Heart left ventricle (tissue), 16 donors: ENCODE measurements around the gene GPR32. TPM values are rescaled to one million over a fixed set of nuclear protein-coding genes. Genes with fewer than 3 reads are reported as not detected.

Experiments used
- ATAC-seq, 4 donors: fragments of 200-7000 bp; cut with Tn5 transposase; one replicate each; pipeline ENCODE4 v1.9.1; 2020 to 2022; ENCODE audit warnings: moderate library complexity in 4 of 4, mild to moderate bottlenecking in 3 of 4, moderate number of reproducible peaks in 1 of 4
- DNase-seq, 5 donors: peaks; one replicate each; pipeline ENCODE4 v3.0.0-alpha.2; 2020
- H3K27ac ChIP-seq, 12 donors: fragments of 200-600 bp; sonication (generic) in 4 of 12; one replicate each; pipeline versions ENCODE4 v1.5.0 to v1.8.0; 2016 to 2022; ENCODE audit warnings: mild to moderate bottlenecking in 2 of 12
- H3K27me3 ChIP-seq, 9 donors: fragments of 200-600 bp; sonication (generic) in 2 of 9; one replicate each; pipeline versions ENCODE4 v1.5.1 to v1.8.0; 2016 to 2022; ENCODE audit warnings: mild to moderate bottlenecking in 3 of 9
- H3K36me3 ChIP-seq, 9 donors: fragments of 200-600 bp; sonication (generic) in 2 of 9; one replicate each; pipeline versions ENCODE4 v1.5.0 to v1.8.0; 2018 to 2022; ENCODE audit warnings: mild to moderate bottlenecking in 2 of 9
- H3K4me1 ChIP-seq, 12 donors: fragments of 200-600 bp; sonication (generic) in 4 of 12; one replicate each; pipeline versions ENCODE4 v1.5.0 to v1.8.0; 2016 to 2022; ENCODE audit warnings: mild to moderate bottlenecking in 3 of 12
- H3K4me3 ChIP-seq, 12 donors: fragments of 200-600 bp; sonication (generic) in 4 of 12; one replicate each; pipeline versions ENCODE4 v1.5.0 to v1.8.0; 2017 to 2022; ENCODE audit warnings: mild to moderate bottlenecking in 9 of 12, moderate library complexity in 4 of 12
- H3K9me3 ChIP-seq, 12 donors: fragments of 200-600 bp; sonication (generic) in 4 of 12; one replicate each; pipeline versions ENCODE4 v1.5.0 to v1.8.0; 2016 to 2022; ENCODE audit warnings: mild to moderate bottlenecking in 1 of 12
- POLR2A ChIP-seq, 2 donors: fragments of 450-650 bp; IDR thresholded peaks; one replicate each; pipeline ENCODE4 v1.6.1; 2017; ENCODE audit warnings: antibody characterized with exemption in 2 of 2, mild to moderate bottlenecking in 2 of 2, moderate library complexity in 2 of 2
- WGBS, 4 donors: extraction: QIAGEN DNeasy Blood & Tissue Kit in 2 of 4; methylation state at CpG; one replicate each; pipeline versions ENCODE4 v1.1.5 to v1.1.7; 2013 to 2018; 5-methylcytosine and 5-hydroxymethylcytosine counted together
- intact Hi-C, 10 donors: fragments of 100-400 bp; cut with DNase I; formaldehyde crosslinking; loops; one replicate each; pipeline versions ENCODE4 v1.11.1 to v1.14.2; 2022
- polyA plus RNA-seq, 2 donors: library from polyadenylated mRNA; stranded (reverse); fragments of 200-250 nt; gene quantifications; one replicate each; pipeline ENCODE4 v1.2.3, GENCODE V29; 2013
- total RNA-seq, 9 donors: library from RNA; depleted of rRNA in 2 of 9; stranded (reverse); fragments of >200 nt in 2 of 9; fragmentation: NEBNext Ultra II Directional in 3 of 9; extraction: Animal tissue kit (Norgen Biotek cat#: 25700) in 3 of 9; gene quantifications; one replicate each; pipeline versions ENCODE4 v1.1.0 to v1.2.4, GENCODE V29; 2016 to 2023
- TF ChIP-seq, protein P1 (sequence below), 12 donors: fragments of 200-600 bp; sonication (generic) in 4 of 12; IDR thresholded peaks; one replicate each; pipeline versions ENCODE4 v1.5.0 to v1.8.0; 2018 to 2022; ENCODE audit warnings: antibody characterized with exemption in 12 of 12, mild to moderate bottlenecking in 5 of 12
- donor health status: ischemic (EF 13 %, LVEDD 7.1; RV severe dilation, severe dysfunction).
- donor health status: healthy with polysubstance abuse.
- donor health status: DM: no; HTN: yes; CAD: no.
- donor health status: DM: no; HTN: no; CAD: no.
- donor health status: ischemic (EF 25% LVEDD 6.9; RV normal size, moderate dysfunction).
- donor health status: ischemic (EF 25% LVEDD 5.7; RV mildly dilated, moderate dysfunction).
- donor health status: healthy.
- donor health status: DM: yes; HTN: yes; CAD: no.
- donor health status: ischemic (EF 35%, LVEDD 5.7; RV mildly dilated, moderate dysfunction).
- donor health status: nonischemic (EF 11% LVEDD 7.7; RV severe dilation, severe dysfunction).
- donor health status: DM: yes; HTN: yes; CAD: no.
- donor health status: PGD.
- donor health status: ischemic (EF 29% LVEDD 5.4; RV normal size, mild dysfunction).
- donor health status: nonischemic (EF 23%, LVEDD 6.1; RV moderate dilation, normal function).

GPR32 gene
- total and polyA plus RNA-seq, 11 donors = not detected

DNA sequence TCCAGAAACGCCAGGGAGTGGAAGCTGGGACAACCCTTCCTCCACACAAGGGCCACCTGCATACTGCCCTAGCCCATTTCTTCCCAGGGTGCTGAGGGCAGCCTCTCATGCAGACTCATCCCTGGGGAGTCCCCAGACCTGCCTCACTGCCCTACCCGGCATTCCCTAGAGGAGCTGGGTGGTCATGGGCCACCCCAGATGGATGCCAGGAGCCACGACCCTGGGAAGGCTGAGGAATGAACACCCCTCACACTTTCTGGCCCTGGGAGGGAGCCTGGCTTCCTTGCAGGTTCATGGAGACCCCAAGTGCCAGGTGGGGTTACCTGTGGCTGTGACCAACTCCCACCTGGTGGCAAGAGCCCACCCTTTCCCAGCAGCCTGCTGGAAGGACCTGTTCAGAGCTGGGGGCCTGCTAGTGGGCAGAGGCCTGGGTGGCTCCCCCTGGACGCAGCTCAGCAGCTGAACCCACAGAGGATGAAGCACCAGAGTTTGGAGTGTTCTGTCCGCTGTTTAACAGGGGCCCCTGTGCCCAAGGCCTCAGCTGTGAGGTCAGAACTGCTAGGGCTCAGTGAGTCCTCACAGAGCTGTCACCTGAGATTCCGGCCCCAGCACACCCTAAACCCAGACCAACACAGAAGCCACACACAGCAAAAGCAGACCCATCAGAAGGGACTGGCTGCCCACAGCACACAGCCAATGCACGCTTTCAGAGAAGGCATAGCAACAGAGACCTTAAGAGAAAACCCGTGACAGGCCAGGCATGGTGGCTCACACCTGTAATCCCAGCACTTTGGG, 26.6 kb downstream of the GPR32 start:
- no peak for TF ChIP-seq POLR2A (IDR thresholded peaks at IDR 0.05)
- TF ChIP-seq, protein P1, sequence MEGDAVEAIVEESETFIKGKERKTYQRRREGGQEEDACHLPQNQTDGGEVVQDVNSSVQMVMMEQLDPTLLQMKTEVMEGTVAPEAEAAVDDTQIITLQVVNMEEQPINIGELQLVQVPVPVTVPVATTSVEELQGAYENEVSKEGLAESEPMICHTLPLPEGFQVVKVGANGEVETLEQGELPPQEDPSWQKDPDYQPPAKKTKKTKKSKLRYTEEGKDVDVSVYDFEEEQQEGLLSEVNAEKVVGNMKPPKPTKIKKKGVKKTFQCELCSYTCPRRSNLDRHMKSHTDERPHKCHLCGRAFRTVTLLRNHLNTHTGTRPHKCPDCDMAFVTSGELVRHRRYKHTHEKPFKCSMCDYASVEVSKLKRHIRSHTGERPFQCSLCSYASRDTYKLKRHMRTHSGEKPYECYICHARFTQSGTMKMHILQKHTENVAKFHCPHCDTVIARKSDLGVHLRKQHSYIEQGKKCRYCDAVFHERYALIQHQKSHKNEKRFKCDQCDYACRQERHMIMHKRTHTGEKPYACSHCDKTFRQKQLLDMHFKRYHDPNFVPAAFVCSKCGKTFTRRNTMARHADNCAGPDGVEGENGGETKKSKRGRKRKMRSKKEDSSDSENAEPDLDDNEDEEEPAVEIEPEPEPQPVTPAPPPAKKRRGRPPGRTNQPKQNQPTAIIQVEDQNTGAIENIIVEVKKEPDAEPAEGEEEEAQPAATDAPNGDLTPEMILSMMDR (IDR thresholded peaks at IDR 0.05) = no peak
- no peak for DNase-seq
- Histone ChIP-seq H3K4me1 (no peaks in the 10 kb centered on the region), H3K9me3 (no peaks in the 10 kb centered on the region), H3K27ac (no peak overlapping the region), H3K4me3 (no peak overlapping the region), H3K27me3 (peaks cover 0 to 8% (median 0%) of the 10 kb centered on the region in 9 donors), H3K36me3 (peaks cover 0 to 48% (median 31%) of the 10 kb centered on the region in 9 donors)
- WGBS, 4 donors = 84 to 95% (median 89%) methylated on average over 5 to 8 of the region's 8 CpGs
- intact Hi-C loops = no loop called here
- no peak for ATAC-seq

DNA sequence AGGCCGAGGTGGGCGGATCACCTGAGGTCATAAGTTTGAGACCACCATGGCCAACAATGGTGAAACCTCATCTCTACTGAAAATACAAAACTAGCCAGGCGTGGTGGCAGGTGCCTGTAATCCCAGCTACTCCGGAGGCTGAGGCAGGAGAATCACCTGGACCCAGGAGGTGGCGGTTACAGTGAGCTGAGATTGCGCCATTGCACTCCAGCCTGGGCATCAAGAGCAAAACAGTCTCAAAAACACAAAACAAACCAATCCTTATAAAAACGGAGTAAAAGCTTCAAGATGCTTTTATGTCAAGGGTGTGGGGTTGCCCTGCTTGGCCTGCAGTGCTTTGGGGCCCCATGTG, 27.1 kb downstream of the GPR32 start:
- H3K27ac ChIP-seq = no peak overlapping the region
- WGBS, 4 donors = 71 to 93% (median 89%) methylated on average over 7 of the region's 7 CpGs
- intact Hi-C loops = no loop called here
- H3K4me3 ChIP-seq = no peak overlapping the region
- no peak for DNase-seq
- peaks cover 0 to 3% (median 0%) of the 10 kb centered on the region in 12 donors for H3K4me1 ChIP-seq
- peaks cover 0 to 52% (median 35%) of the 10 kb centered on the region in 9 donors for H3K36me3 ChIP-seq
- peaks cover 0 to 3% (median 0%) of the 10 kb centered on the region in 9 donors for H3K27me3 ChIP-seq
- TF ChIP-seq, protein P1 (IDR thresholded peaks at IDR 0.05) = no peak
- no peak for TF ChIP-seq POLR2A (IDR thresholded peaks at IDR 0.05)
- no peaks in the 10 kb centered on the region for H3K9me3 ChIP-seq
- ATAC-seq = no peak

DNA sequence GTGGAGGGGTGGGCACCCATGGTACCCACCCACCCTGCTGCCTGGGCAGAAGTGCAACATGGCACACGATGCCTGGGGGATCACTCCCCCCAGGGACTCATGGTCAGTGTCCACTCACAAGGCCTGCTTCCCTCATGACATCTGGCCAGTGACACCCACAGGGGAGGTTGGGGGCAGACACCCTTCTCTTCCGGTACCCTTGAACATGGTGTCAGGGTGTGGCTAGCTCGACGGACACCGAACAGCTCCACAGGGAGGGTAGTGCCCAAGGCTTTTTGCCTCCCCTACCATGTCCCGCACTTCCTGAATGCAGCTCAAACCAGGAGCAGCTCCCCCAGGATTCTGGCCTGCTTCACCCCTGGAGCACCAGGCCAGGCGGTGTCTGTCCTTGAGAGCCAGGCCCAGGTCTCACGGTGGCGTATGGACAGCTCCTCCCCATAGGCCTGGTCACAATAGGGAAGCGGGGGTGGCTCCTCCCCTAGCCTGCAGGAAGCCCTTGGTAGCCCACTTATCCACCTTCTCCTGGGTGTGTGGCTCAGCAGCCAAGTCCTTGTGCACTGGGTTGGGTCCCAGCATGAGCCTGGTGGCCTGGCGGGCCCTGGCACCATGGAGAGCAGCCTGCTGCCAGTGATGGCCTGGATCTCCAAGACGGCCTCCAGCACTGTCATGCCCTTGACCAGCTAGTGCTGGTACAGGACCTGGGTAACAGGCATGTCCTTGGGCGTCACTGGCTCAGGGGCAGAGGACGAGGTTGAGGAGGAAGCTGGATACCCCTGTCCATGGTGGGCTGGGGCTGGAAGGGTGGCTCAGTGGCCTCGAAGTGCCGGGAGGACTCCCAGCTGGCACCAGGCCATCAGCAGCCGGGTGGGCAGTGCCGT, 27.8 kb downstream of the GPR32 start:
- intact Hi-C loops = no loop called here
- TF ChIP-seq POLR2A (IDR thresholded peaks at IDR 0.05) = no peak
- TF ChIP-seq, protein P1 (IDR thresholded peaks at IDR 0.05) = no peak
- Histone ChIP-seq H3K4me3 (no peak overlapping the region), H3K27me3 (peaks cover 0 to 3% (median 0%) of the 10 kb centered on the region in 9 donors), H3K9me3 (no peaks in the 10 kb centered on the region), H3K4me1 (peaks cover under 1 to 9% (median 4%) of the 10 kb centered on the region in 12 donors), H3K27ac (no peak overlapping the region), H3K36me3 (peaks cover 0 to 52% (median 35%) of the 10 kb centered on the region in 9 donors)
- DNase-seq = no peak
- ATAC-seq = no peak
- WGBS, 4 donors = 78 to 87% (median 84%) methylated on average over 10 to 18 of the region's 18 CpGs
